ENCODE measurements around the gene PIAS2.

Gene PIAS2

GRCh38 chr18:46893360-46893759 is 23.9 kb downstream of the PIAS2 start:
- no peak for TF ChIP-seq CTCF (IDR thresholded peaks at IDR 0.05; ENCODE audit: low read depth, low read length)
- no peak for DNase-seq (ENCODE audit: extremely low read depth, low read depth)

GRCh38 chr18:46892842-46893241 is 24.5 kb downstream of the PIAS2 start:
- no peak for TF ChIP-seq CTCF (IDR thresholded peaks at IDR 0.05; ENCODE audit: low read depth, low read length)
- DNase-seq (ENCODE audit: extremely low read depth, low read depth): no peak

GRCh38 chr18:46891742-46892214 is 25.5 kb downstream of the PIAS2 start:
- no peak for DNase-seq (ENCODE audit: extremely low read depth, low read depth)
- TF ChIP-seq CTCF (IDR thresholded peaks at IDR 0.05; ENCODE audit: low read depth, low read length): no peak

- no peak for TF ChIP-seq CTCF (IDR thresholded peaks at IDR 0.05; ENCODE audit: low read depth, low read length)
- DNase-seq (ENCODE audit: extremely low read depth, low read depth): no peak
These were observed 28.3 kb downstream of the PIAS2 start for GRCh38 chr18:46888965-46889364.

GRCh38 chr18:46886893-46887292 is 30.4 kb downstream of the PIAS2 start:
- DNase-seq (ENCODE audit: extremely low read depth, low read depth): no peak
- no peak for TF ChIP-seq CTCF (IDR thresholded peaks at IDR 0.05; ENCODE audit: low read depth, low read length)

GRCh38 chr18:46883180-46883579 is 34.1 kb downstream of the PIAS2 start:
- no peak for TF ChIP-seq CTCF (IDR thresholded peaks at IDR 0.05; ENCODE audit: low read depth, low read length)

GRCh38 chr18:46877329-46877987 is 39.8 kb downstream of the PIAS2 start:
- no peak for DNase-seq (ENCODE audit: extremely low read depth, low read depth)

More at GRCh38 chr18:46883180-46883579, 34.1 kb downstream of the PIAS2 start:
- no peak for DNase-seq (ENCODE audit: extremely low read depth, low read depth)

More at GRCh38 chr18:46877329-46877987, 39.8 kb downstream of the PIAS2 start:
- TF ChIP-seq CTCF (IDR thresholded peaks at IDR 0.05; ENCODE audit: low read depth, low read length): no peak
